ENCODE results near the gene GPR143.
"Not testable (repeated sequence)": the region's sequence is repeated elsewhere in the genome, so short reads cannot be mapped to it uniquely, and the experiment has no call there.

GPR143 gene

GRCh38 chrX:9765737-9766097 is at the start of gene GPR143:
TSS of gene GPR143 (minus strand) at chrX:9765847. CDS start at chrX:9765817, 30 bp downstream.
- POLR2A ChIA-PET: no interaction called here
- no peak for TF ChIP-seq CTCF (IDR thresholded peaks at IDR 0.05; ENCODE audit: insufficient read depth, low read length, missing control alignments)
- CTCF ChIA-PET: no interaction called here
- DNase-seq (ENCODE audit: low read depth, low spot score): no peak
- H3K4me3 ChIP-seq (ENCODE audit: low read depth, low read length): no peak within 1 kb of the TSS

GRCh38 chrX:9811086-9811485 is 45.4 kb upstream of the GPR143 start:
- DNase-seq (ENCODE audit: low read depth, low spot score); H3K4me3 ChIP-seq (ENCODE audit: low read depth, low read length); CTCF ChIA-PET; POLR2A ChIA-PET: not testable (repeated sequence)

- CTCF ChIA-PET; DNase-seq (ENCODE audit: low read depth, low spot score); POLR2A ChIA-PET; H3K4me3 ChIP-seq (ENCODE audit: low read depth, low read length): not testable (repeated sequence)
Measured at GRCh38 chrX:9809876-9810275, 44.2 kb upstream of the GPR143 start.

- ChIA-PET POLR2A (no interaction called here), CTCF (no interaction called here)
- DNase-seq (ENCODE audit: low read depth, low spot score): no peak
- no peak overlapping the region for H3K4me3 ChIP-seq (ENCODE audit: low read depth, low read length)
- TF ChIP-seq CTCF (IDR thresholded peaks at IDR 0.05; ENCODE audit: insufficient read depth, low read length, missing control alignments): no peak
Measured at GRCh38 chrX:9807355-9808182, 41.9 kb upstream of the GPR143 start.

- DNase-seq (ENCODE audit: low read depth, low spot score): no peak
- CTCF ChIA-PET: no interaction called here
- no peak for TF ChIP-seq CTCF (IDR thresholded peaks at IDR 0.05; ENCODE audit: insufficient read depth, low read length, missing control alignments)
- H3K4me3 ChIP-seq (ENCODE audit: low read depth, low read length): no peak overlapping the region
- POLR2A ChIA-PET: no interaction called here
Measured at GRCh38 chrX:9805956-9806355, 40.3 kb upstream of the GPR143 start.

GRCh38 chrX:9804444-9804843 is 38.8 kb upstream of the GPR143 start:
- DNase-seq (ENCODE audit: low read depth, low spot score): no peak
- no peak overlapping the region for H3K4me3 ChIP-seq (ENCODE audit: low read depth, low read length)
- CTCF ChIA-PET: no interaction called here
- POLR2A ChIA-PET: no interaction called here
- TF ChIP-seq CTCF (IDR thresholded peaks at IDR 0.05; ENCODE audit: insufficient read depth, low read length, missing control alignments): no peak

GRCh38 chrX:9802737-9803136 is 37.1 kb upstream of the GPR143 start:
- ChIA-PET POLR2A (interaction anchor here (0.7 kb wide), 1 partner anchor 341 kb away, joined by 4 read pairs; no protein-coding TSS in a partner anchor), CTCF (no interaction called here)
- H3K4me3 ChIP-seq (ENCODE audit: low read depth, low read length): no peak overlapping the region
- TF ChIP-seq CTCF (IDR thresholded peaks at IDR 0.05; ENCODE audit: insufficient read depth, low read length, missing control alignments): no peak
- no peak for DNase-seq (ENCODE audit: low read depth, low spot score)
